HepG2 (cell line): ENCODE data around the gene ZBTB20. TPM values are rescaled to one million over a fixed set of nuclear protein-coding genes. Genes with fewer than 3 reads are reported as not detected.

Source experiments
- ATAC-seq: fragments of 200-7000 bp; cut with Tn5 transposase; 3 replicates; pipeline ENCODE4 v1.9.1; 2020; ENCODE audit warnings: mild to moderate bottlenecking, moderate library complexity
- BruUV-seq: library from RNA; stranded (reverse); fragments of 400-500 nt; replicated peaks from 2 replicates; lab custom pipeline; 2021; lab: Mats Ljungman, UMichigan
- CTCF ChIA-PET: fragments of 300-600 bp; formaldehyde crosslinking; extraction: SDS; loops from one replicate; lab custom pipeline; 2021; ENCODE audit warnings: low total read pairs, inconsistent platforms, low intra/inter-chr PET ratio; lab: Yijun Ruan, JAX
- POLR2A ChIA-PET: fragments of 350-600 bp; sonication (Branson Sonifier 250); formaldehyde crosslinking; loops from one replicate; lab custom pipeline; 2020; ENCODE audit warnings: antibody characterized with exemption, inconsistent platforms; lab: Yijun Ruan, JAX
- DNase-seq: peaks from one replicate; pipeline ENCODE4 v3.0.0-alpha.2; 2015; ENCODE audit warnings: low spot score
- FAIRE-seq: peaks from 3 replicates; lab custom pipeline; 2011; peaks lifted over from hg19 to GRCh38; lab: Jason Lieb, UNC
- H2AFZ ChIP-seq: one replicate; pipeline ENCODE4 v1.6.1; 2011; ENCODE audit warnings: low read length, inconsistent platforms
- H3K27ac ChIP-seq: fragments of 300-600 bp; 3 replicates; pipeline ENCODE4 v1.8.0; 2011; ENCODE audit warnings: mixed run types, mild to moderate bottlenecking, mixed read lengths, low read length, inconsistent platforms; ENCODE audit not compliant: insufficient read depth; ENCODE audit errors: extremely low read length
- H3K27me3 ChIP-seq, 2 experiments: fragments of 200-600 bp in 1 of 2; 2 replicates in 1 of 2; 3 replicates in 1 of 2; pipeline versions ENCODE4 v1.6.0 to v1.8.0; 2011; ENCODE audit warnings: low read length in 2 of 2, mild to moderate bottlenecking in 2 of 2, moderate library complexity in 2 of 2, inconsistent platforms in 1 of 2; ENCODE audit not compliant: insufficient read depth in 2 of 2, control insufficient read depth in 1 of 2
- H3K36me3 ChIP-seq, 2 experiments: fragments of 200-600 bp in 1 of 2; replicated peaks in 1 of 2; 2 replicates in 1 of 2; 3 replicates in 1 of 2; pipeline versions ENCODE4 v1.5.1 to v1.8.0; 2011; ENCODE audit warnings: low read length in 2 of 2, inconsistent platforms in 1 of 2; ENCODE audit not compliant: insufficient read depth in 2 of 2, control insufficient read depth in 1 of 2
- H3K4me1 ChIP-seq: 2 replicates; pipeline ENCODE4 v1.5.1; 2012; ENCODE audit warnings: low read length, inconsistent platforms; ENCODE audit not compliant: insufficient read depth
- H3K4me2 ChIP-seq: 2 replicates; pipeline ENCODE4 v1.6.0; 2011; ENCODE audit warnings: low read depth, low read length, inconsistent platforms
- H3K4me3 ChIP-seq, 3 experiments: fragments of 200-600 bp in 1 of 3; sonication (generic), shearing (Covaris generic) in 1 of 3; replicated peaks in 1 of 3; 2 replicates each; pipeline ENCODE4 v1.5.1; 2011 to 2016; ENCODE audit warnings: low read length in 3 of 3, inconsistent platforms in 2 of 3, low read depth in 2 of 3, mild to moderate bottlenecking in 2 of 3, control low read depth in 1 of 3, mixed read lengths in 1 of 3; ENCODE audit not compliant: insufficient read depth in 1 of 3
- H3K79me2 ChIP-seq: one replicate; pipeline ENCODE4 v1.6.1; 2011; ENCODE audit warnings: low read length, inconsistent platforms; ENCODE audit not compliant: insufficient read depth
- H3K9ac ChIP-seq: 2 replicates; pipeline ENCODE4 v1.6.0; 2011; ENCODE audit warnings: mild to moderate bottlenecking, low read depth, low read length, inconsistent platforms; ENCODE audit not compliant: insufficient read depth
- H3K9me3 ChIP-seq: 2 replicates; pipeline ENCODE4 v1.5.1; 2012; ENCODE audit warnings: mild to moderate bottlenecking, low read length
- H4K20me1 ChIP-seq: 2 replicates; pipeline ENCODE4 v1.6.0; 2011; ENCODE audit warnings: inconsistent platforms, mild to moderate bottlenecking, low read length, moderate library complexity; ENCODE audit not compliant: insufficient read depth
- ELF3 ChIP-seq: IDR thresholded peaks from 2 replicates; pipeline ENCODE4 v1.6.1; 2016; ENCODE audit warnings: missing genetic modification reagents, missing compliant biosample characterization
- SSRP1 ChIP-seq: IDR thresholded peaks from 2 replicates; pipeline ENCODE4 v1.6.1; 2016; ENCODE audit warnings: control low read depth
- ZNF343 ChIP-seq: sonication (generic); formaldehyde crosslinking; IDR thresholded peaks from 2 replicates; pipeline ENCODE4 v1.4.0; 2020; ENCODE audit warnings: mild to moderate bottlenecking, missing genetic modification reagents
- WGBS: methylation state at CpG from one replicate; pipeline ENCODE4 v1.1.6; 2017; ENCODE audit warnings: low lambda C conversion rate; 5-methylcytosine and 5-hydroxymethylcytosine counted together
- in situ Hi-C: cut with HindIII; loops from 2 replicates; pipeline ENCODE4 v1.10.0; 2017; ENCODE audit warnings: low pct_unique_long_range_greater_than_20kb; ENCODE audit not compliant: extremely low pct_ligation_motif_present
- intact Hi-C: fragments of 100-400 bp; cut with micrococcal nuclease; formaldehyde crosslinking; loops from one replicate; pipeline ENCODE4 v1.10.0; 2022; ENCODE audit not compliant: unreplicated experiment
- polyA plus RNA-seq, 8 experiments: library from polyadenylated mRNA; depleted of rRNA in 3 of 8; stranded (reverse) in 7 of 8; unstranded in 1 of 8; fragments of >200 nt; fragmentation: Illumina TruSeq in 4 of 8; extraction: Trizol in 4 of 8; gene quantifications; 2 replicates each; pipeline versions ENCODE4 v1.2.1 to v1.2.3, GENCODE V29; 2011 to 2016; ENCODE audit warnings: low read depth in 4 of 8, missing spikeins in 1 of 8, mixed read lengths in 1 of 8; ENCODE audit not compliant: insufficient read depth in 1 of 8
- total RNA-seq, 5 experiments: library from RNA; depleted of rRNA; stranded (reverse); fragments of >200 nt; fragmentation: Illumina TruSeq; extraction: Trizol; gene quantifications; 2 replicates each; pipeline ENCODE4 v1.2.3, GENCODE V29; 2016; ENCODE audit warnings: low read depth in 1 of 5
- TF ChIP-seq, protein P1 (sequence below): sonication (generic); formaldehyde crosslinking; IDR thresholded peaks from 2 replicates; pipeline ENCODE4 v1.4.0; 2020; ENCODE audit warnings: missing genetic modification reagents
- TF ChIP-seq, protein P2 (sequence below): sonication (generic); formaldehyde crosslinking; IDR thresholded peaks from 2 replicates; pipeline ENCODE4 v1.4.0; 2020; ENCODE audit warnings: missing genetic modification reagents

The ZBTB20 gene
- total and polyA plus RNA-seq, 2 of the 13 experiments (the other 11 are each of a cell fraction or from before 2014, with no cell fraction given): 1.9 to 8.8 TPM

DNA sequence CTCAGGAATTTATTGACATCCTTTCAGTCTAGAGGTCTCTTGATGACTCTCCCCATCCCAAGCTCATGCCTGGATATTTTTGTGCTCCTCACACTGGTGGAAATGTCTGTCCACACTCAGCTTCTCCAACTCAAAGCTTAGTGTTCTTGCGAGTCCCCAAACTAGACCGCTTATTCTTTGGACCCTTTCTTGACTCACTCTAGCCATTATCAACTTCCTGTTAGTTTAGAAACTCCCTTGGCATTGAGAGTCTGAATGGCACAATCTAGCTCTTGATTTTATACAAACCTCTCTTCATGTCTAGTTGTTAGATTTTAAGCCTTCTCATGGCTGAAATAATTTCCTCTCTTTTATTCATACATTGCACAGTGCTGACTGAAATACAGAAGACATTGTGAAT lies 833.7 kb downstream of the ZBTB20 start:
- TF ChIP-seq, protein P1, sequence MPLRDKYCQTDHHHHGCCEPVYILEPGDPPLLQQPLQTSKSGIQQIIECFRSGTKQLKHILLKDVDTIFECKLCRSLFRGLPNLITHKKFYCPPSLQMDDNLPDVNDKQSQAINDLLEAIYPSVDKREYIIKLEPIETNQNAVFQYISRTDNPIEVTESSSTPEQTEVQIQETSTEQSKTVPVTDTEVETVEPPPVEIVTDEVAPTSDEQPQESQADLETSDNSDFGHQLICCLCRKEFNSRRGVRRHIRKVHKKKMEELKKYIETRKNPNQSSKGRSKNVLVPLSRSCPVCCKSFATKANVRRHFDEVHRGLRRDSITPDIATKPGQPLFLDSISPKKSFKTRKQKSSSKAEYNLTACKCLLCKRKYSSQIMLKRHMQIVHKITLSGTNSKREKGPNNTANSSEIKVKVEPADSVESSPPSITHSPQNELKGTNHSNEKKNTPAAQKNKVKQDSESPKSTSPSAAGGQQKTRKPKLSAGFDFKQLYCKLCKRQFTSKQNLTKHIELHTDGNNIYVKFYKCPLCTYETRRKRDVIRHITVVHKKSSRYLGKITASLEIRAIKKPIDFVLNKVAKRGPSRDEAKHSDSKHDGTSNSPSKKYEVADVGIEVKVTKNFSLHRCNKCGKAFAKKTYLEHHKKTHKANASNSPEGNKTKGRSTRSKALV (CRISPR knock-in tag): no peak
- TF ChIP-seq SSRP1 (CRISPR knock-in tag) (no peak), ZNF343 (no peak), ELF3 (no peak)
- TF ChIP-seq, protein P2, sequence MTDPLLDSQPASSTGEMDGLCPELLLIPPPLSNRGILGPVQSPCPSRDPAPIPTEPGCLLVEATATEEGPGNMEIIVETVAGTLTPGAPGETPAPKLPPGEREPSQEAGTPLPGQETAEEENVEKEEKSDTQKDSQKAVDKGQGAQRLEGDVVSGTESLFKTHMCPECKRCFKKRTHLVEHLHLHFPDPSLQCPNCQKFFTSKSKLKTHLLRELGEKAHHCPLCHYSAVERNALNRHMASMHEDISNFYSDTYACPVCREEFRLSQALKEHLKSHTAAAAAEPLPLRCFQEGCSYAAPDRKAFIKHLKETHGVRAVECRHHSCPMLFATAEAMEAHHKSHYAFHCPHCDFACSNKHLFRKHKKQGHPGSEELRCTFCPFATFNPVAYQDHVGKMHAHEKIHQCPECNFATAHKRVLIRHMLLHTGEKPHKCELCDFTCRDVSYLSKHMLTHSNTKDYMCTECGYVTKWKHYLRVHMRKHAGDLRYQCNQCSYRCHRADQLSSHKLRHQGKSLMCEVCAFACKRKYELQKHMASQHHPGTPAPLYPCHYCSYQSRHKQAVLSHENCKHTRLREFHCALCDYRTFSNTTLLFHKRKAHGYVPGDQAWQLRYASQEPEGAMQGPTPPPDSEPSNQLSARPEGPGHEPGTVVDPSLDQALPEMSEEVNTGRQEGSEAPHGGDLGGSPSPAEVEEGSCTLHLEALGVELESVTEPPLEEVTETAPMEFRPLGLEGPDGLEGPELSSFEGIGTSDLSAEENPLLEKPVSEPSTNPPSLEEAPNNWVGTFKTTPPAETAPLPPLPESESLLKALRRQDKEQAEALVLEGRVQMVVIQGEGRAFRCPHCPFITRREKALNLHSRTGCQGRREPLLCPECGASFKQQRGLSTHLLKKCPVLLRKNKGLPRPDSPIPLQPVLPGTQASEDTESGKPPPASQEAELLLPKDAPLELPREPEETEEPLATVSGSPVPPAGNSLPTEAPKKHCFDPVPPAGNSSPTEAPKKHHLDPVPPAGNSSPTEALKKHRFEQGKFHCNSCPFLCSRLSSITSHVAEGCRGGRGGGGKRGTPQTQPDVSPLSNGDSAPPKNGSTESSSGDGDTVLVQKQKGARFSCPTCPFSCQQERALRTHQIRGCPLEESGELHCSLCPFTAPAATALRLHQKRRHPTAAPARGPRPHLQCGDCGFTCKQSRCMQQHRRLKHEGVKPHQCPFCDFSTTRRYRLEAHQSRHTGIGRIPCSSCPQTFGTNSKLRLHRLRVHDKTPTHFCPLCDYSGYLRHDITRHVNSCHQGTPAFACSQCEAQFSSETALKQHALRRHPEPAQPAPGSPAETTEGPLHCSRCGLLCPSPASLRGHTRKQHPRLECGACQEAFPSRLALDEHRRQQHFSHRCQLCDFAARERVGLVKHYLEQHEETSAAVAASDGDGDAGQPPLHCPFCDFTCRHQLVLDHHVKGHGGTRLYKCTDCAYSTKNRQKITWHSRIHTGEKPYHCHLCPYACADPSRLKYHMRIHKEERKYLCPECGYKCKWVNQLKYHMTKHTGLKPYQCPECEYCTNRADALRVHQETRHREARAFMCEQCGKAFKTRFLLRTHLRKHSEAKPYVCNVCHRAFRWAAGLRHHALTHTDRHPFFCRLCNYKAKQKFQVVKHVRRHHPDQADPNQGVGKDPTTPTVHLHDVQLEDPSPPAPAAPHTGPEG (CRISPR knock-in tag): no peak
- DNase-seq (no peak), FAIRE-seq (no peak), ATAC-seq (no peak)
- POLR2A ChIA-PET: no interaction called here
- H3K36me3 ChIP-seq: no peaks in the 10 kb centered on the region
- H3K9ac ChIP-seq: no peak overlapping the region
- in situ Hi-C loops (no loop called here), intact Hi-C loops (no loop called here)
- H3K27me3 ChIP-seq: no peaks in the 10 kb centered on the region
- no peak overlapping the region for H3K4me2 ChIP-seq
- WGBS: 96% methylated on average over 2 of the region's 2 CpGs
- H4K20me1 ChIP-seq: no peaks in the 10 kb centered on the region
- CTCF ChIA-PET: no interaction called here
- no peak overlapping the region for H3K27ac ChIP-seq
- H3K9me3 ChIP-seq: no peaks in the 10 kb centered on the region
- H2AFZ ChIP-seq: no peak overlapping the region
- H3K4me3 ChIP-seq: no peak overlapping the region
- no peaks in the 10 kb centered on the region for H3K4me1 ChIP-seq
- H3K79me2 ChIP-seq: no peaks in the 10 kb centered on the region
- no TSS peak for BruUV-seq
